Endodermal cell (in vitro differentiated cells): Measurements from ENCODE around the gene MAP2K7. TPM values are rescaled to one million over a fixed set of nuclear protein-coding genes. Genes with fewer than 3 reads are reported as not detected.

Source experiments
- DNase-seq: peaks from one replicate; pipeline ENCODE4 v3.0.0-alpha.2; 2017
- H3K27ac ChIP-seq: 2 replicates; pipeline ENCODE4 v1.5.1; 2013; ENCODE audit warnings: mild to moderate bottlenecking, low read depth, low read length, moderate library complexity
- H3K27me3 ChIP-seq: 2 replicates; pipeline ENCODE4 v1.6.1; 2013; ENCODE audit warnings: mild to moderate bottlenecking, low read length, moderate library complexity; ENCODE audit not compliant: insufficient read depth, control insufficient read depth, poor library complexity, severe bottlenecking
- H3K36me3 ChIP-seq: 2 replicates; pipeline ENCODE4 v1.7.0; 2013; ENCODE audit warnings: mild to moderate bottlenecking, low read length, moderate library complexity; ENCODE audit not compliant: control insufficient read depth, insufficient read depth
- H3K4me1 ChIP-seq: one replicate; pipeline ENCODE4 v1.7.0; 2013; ENCODE audit warnings: low read length; ENCODE audit not compliant: control insufficient read depth, insufficient read depth
- H3K4me3 ChIP-seq: 2 replicates; pipeline ENCODE4 v1.5.1; 2013; ENCODE audit warnings: mild to moderate bottlenecking, low read length, moderate library complexity
- H3K9ac ChIP-seq: 2 replicates; pipeline ENCODE4 v1.6.1; 2013; ENCODE audit warnings: mild to moderate bottlenecking, low read length, moderate library complexity; ENCODE audit not compliant: poor library complexity, severe bottlenecking; ENCODE audit errors: extremely low read depth
- H3K9me3 ChIP-seq: 2 replicates; pipeline ENCODE4 v1.6.1; 2013; ENCODE audit warnings: mild to moderate bottlenecking, low read length, moderate library complexity; ENCODE audit not compliant: control insufficient read depth
- H3K27ac Mint-ChIP-seq: 2 replicates; pipeline ENCODE4 v1.8.0; 2020; ENCODE audit warnings: mixed read lengths
- H3K27me3 Mint-ChIP-seq: 2 replicates; pipeline ENCODE4 v1.8.0; 2021; ENCODE audit warnings: mild to moderate bottlenecking, mixed read lengths; ENCODE audit not compliant: insufficient read depth
- H3K36me3 Mint-ChIP-seq: 2 replicates; pipeline ENCODE4 v1.8.0; 2020; ENCODE audit warnings: low read depth, mixed read lengths
- H3K4me1 Mint-ChIP-seq: 2 replicates; pipeline ENCODE4 v1.8.0; 2020; ENCODE audit warnings: mixed read lengths
- H3K4me3 Mint-ChIP-seq: 2 replicates; pipeline ENCODE4 v1.8.0; 2020; ENCODE audit warnings: mild to moderate bottlenecking, moderate library complexity, mixed read lengths
- H3K9me3 Mint-ChIP-seq: 2 replicates; pipeline ENCODE4 v1.8.0; 2020; ENCODE audit warnings: mild to moderate bottlenecking, mixed read lengths
- WGBS, 2 experiments: methylation state at CpG; one replicate each; pipeline versions ENCODE4 v1.1.5 to v1.1.7; 2013; ENCODE audit warnings: missing lambda C conversion rate in 2 of 2, mixed read lengths in 1 of 2; ENCODE audit not compliant: insufficient coverage in 1 of 2, insufficient read length in 1 of 2; 5-methylcytosine and 5-hydroxymethylcytosine counted together
- total RNA-seq, 2 donors: library from RNA; stranded (reverse); fragmentation: NEBNext Ultra II Directional in 1 of 2; extraction: Animal tissue kit (Norgen Biotek cat#: 25700) in 1 of 2; gene quantifications; 2 replicates in 1 of 2; 3 replicates in 1 of 2; pipeline ENCODE4 v1.2.1, GENCODE V29; 2021
- TF ChIP-seq, protein P1 (sequence below): fragments of 200-600 bp; sonication (generic); conservative IDR thresholded peaks from 2 replicates; pipeline ENCODE4 v1.5.0; 2021; ENCODE audit warnings: antibody characterized with exemption, mild to moderate bottlenecking

MAP2K7 gene
- total RNA-seq, 2 donors from 2014 or later: 33.4 to 40.0 TPM

DNA sequence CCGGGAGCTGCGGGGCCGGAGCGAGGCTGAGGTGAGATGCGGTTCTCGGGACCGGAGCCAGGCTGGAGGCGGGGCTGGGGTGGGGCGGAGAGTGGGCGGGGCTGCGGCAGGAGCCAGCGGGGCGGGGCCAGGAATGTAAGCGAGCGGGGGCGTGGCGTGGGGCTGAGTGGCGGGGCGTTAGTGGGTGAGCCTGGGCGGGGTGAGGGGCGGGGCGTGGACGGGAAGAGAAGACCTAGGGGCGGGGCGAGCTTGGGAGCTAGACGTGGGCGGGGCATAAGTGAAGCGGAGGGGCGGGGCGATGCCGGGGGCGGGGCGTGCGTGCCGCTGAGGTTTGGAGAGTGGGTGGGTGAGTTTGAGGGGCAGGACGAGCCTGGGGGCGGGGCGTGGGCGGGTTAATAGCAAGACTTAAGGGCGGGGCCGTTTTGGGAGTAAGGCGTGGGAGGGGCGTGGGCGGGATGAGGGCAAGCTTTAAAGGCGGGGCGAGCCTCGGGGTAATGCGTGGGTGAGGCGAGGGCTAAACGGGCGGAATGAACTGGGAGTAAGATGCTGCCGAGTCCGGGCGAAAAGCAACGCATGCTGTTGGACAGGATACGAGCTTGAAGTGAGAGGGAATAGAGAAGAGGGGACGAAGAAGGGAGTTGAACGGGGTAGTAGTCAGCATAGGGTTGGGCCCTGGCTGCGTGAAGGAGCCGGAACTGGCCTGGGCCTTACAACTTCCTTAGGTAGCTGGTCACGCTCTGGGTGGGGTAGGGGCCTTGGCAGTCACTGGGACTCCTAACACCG is 17.0 kb downstream of the MAP2K7 start:
- DNase-seq: peak; percentile 99
- Histone ChIP-seq H3K4me3 (peak overlapping the region; percentile 83), H3K9ac (no peak overlapping the region), H3K27ac (peak overlapping the region; percentile 85), H3K9me3 (no peaks in the 10 kb centered on the region), H3K4me1 (peaks cover 5% of the 10 kb centered on the region), H3K27me3 (peaks cover 31% of the 10 kb centered on the region), H3K36me3 (peaks cover 14% of the 10 kb centered on the region)
- H3K27me3 Mint-ChIP-seq: peaks cover 32% of the 10 kb centered on the region
- H3K4me1 Mint-ChIP-seq: peaks cover 6% of the 10 kb centered on the region
- 12 to 45% methylated on average over 8 to 48 of the region's 62 CpGs for WGBS, 2 experiments
- peak overlapping the region; percentile 64 for H3K27ac Mint-ChIP-seq
- peak overlapping the region; percentile 67 for H3K4me3 Mint-ChIP-seq
- peaks cover 11% of the 10 kb centered on the region for H3K36me3 Mint-ChIP-seq
- no peaks in the 10 kb centered on the region for H3K9me3 Mint-ChIP-seq
- TF ChIP-seq, protein P1, sequence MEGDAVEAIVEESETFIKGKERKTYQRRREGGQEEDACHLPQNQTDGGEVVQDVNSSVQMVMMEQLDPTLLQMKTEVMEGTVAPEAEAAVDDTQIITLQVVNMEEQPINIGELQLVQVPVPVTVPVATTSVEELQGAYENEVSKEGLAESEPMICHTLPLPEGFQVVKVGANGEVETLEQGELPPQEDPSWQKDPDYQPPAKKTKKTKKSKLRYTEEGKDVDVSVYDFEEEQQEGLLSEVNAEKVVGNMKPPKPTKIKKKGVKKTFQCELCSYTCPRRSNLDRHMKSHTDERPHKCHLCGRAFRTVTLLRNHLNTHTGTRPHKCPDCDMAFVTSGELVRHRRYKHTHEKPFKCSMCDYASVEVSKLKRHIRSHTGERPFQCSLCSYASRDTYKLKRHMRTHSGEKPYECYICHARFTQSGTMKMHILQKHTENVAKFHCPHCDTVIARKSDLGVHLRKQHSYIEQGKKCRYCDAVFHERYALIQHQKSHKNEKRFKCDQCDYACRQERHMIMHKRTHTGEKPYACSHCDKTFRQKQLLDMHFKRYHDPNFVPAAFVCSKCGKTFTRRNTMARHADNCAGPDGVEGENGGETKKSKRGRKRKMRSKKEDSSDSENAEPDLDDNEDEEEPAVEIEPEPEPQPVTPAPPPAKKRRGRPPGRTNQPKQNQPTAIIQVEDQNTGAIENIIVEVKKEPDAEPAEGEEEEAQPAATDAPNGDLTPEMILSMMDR: no peak

DNA sequence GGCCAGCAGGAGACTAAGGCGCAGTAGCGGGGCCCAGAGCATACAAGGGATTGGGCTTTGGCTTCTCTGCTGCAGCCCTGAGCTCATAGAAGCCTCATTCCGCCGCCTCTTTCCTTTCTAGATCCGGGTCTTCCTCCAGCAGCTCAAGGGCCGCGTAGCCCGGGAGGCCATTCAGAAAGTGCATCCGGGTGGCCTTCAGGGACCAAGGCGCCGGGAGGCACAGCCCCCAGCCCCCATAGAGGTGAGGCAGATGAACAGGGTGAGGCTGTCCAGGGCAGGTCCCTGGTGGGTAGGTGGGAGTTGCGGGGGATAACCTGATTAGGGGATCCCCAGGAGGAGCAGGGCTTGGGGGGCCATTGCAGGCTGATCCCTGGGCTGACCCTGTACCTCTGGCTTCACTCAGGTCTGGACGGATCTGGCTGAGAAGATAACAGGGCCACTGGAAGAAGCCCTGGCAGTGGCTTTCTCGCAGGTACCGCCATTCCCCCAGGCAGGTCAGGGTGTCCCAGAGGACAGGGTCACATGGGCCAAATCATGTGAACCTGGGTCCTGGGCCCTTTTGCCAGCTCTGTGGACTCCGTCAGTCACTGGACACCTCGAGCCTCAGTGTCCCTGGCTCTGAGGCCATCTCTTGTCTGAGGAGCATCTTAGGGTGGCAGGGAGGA is 17.8 kb downstream of the MAP2K7 start:
- H3K9ac ChIP-seq: no peak overlapping the region
- H3K27ac Mint-ChIP-seq: peak overlapping the region; percentile 64

More for the DNA sequence above, 17.8 kb downstream of the MAP2K7 start:
- Mint-ChIP-seq H3K4me3 (peak overlapping the region; percentile 67), H3K36me3 (peaks cover 11% of the 10 kb centered on the region), H3K4me1 (peaks cover 9% of the 10 kb centered on the region), H3K9me3 (no peaks in the 10 kb centered on the region), H3K27me3 (peaks cover 26% of the 10 kb centered on the region)
- Histone ChIP-seq H3K36me3 (peaks cover 14% of the 10 kb centered on the region), H3K4me3 (peak overlapping the region; percentile 66), H3K27ac (peak overlapping the region; percentile 63), H3K9me3 (no peaks in the 10 kb centered on the region), H3K27me3 (peaks cover 24% of the 10 kb centered on the region), H3K4me1 (peaks cover 5% of the 10 kb centered on the region)
- TF ChIP-seq, protein P1: no peak
- 86 to 93% methylated on average over 12 to 17 of the region's 17 CpGs for WGBS, 2 experiments
- no peak for DNase-seq
